ENCODE measurements around the gene GSTT4.
"Not testable (repeated sequence)": the region's sequence is repeated elsewhere in the genome, so short reads cannot be mapped to it uniquely, and the experiment has no call there.

- TF ChIP-seq CTCF (conservative IDR thresholded peaks at IDR 0.05; ENCODE audit: low read length); EZH2phosphoT487 (IDR thresholded peaks at IDR 0.05; ENCODE audit: borderline replicate concordance, low read depth, low read length): not testable (repeated sequence)
These were observed 11.6 kb downstream of the GSTT4 start for GRCh38 chr22:23993581-23994177.

All from OCI-LY7 (cell line).